ENCODE results near the gene CFTR.

Gene CFTR

DNA sequence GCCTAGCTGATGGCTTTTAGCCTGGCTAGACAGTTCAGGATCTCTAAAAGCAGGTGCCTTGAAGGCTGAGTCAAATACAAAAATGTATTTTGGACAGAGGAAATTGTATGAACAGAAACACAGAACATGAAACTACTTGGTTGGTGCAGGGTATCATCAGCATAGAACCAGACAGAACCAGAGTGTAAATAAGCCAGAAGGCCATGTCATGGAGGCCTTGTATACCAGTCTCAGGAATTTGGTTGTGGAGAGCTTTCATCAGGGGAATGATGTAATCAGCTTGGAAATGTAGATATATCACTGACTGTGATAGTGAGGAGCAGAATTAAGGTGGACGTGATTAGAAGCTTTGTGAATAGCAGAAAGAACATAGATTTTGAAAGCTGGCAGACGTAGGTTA, 82.9 kb downstream of the CFTR start:
- H3K27ac ChIP-seq (ENCODE audit: low read length), result peak overlapping the region; percentile 47
- no peaks in the 10 kb centered on the region for H4K20me1 ChIP-seq (ENCODE audit: insufficient read depth, low read length)
- H3K9me3 ChIP-seq (ENCODE audit: insufficient read depth, low read length), result no peaks in the 10 kb centered on the region
- no peaks in the 10 kb centered on the region for H3K79me2 ChIP-seq (ENCODE audit: low read length)
- 0 out of 2 replicates have a peak overlapping the region, but pooled peaks have one; percentile 6 for H3K4me3 ChIP-seq (ENCODE audit: low read length)
- H3K4me1 ChIP-seq (ENCODE audit: low read length), result peaks cover 38% of the 10 kb centered on the region
- peak overlapping the region; percentile 63 for H3K4me2 ChIP-seq (ENCODE audit: low read length)
- TF ChIP-seq EZH2phosphoT487 (IDR thresholded peaks at IDR 0.05; ENCODE audit: low read depth), result no peak
- TF ChIP-seq, protein P1, sequence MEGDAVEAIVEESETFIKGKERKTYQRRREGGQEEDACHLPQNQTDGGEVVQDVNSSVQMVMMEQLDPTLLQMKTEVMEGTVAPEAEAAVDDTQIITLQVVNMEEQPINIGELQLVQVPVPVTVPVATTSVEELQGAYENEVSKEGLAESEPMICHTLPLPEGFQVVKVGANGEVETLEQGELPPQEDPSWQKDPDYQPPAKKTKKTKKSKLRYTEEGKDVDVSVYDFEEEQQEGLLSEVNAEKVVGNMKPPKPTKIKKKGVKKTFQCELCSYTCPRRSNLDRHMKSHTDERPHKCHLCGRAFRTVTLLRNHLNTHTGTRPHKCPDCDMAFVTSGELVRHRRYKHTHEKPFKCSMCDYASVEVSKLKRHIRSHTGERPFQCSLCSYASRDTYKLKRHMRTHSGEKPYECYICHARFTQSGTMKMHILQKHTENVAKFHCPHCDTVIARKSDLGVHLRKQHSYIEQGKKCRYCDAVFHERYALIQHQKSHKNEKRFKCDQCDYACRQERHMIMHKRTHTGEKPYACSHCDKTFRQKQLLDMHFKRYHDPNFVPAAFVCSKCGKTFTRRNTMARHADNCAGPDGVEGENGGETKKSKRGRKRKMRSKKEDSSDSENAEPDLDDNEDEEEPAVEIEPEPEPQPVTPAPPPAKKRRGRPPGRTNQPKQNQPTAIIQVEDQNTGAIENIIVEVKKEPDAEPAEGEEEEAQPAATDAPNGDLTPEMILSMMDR (IDR thresholded peaks at IDR 0.05; ENCODE audit: low read depth, low read length), result no peak
- H3K27me3 ChIP-seq (ENCODE audit: low read depth, low read length), result no peaks in the 10 kb centered on the region
- H3K36me3 ChIP-seq (replicated peaks; ENCODE audit: low read depth, low read length), result no peaks in the 10 kb centered on the region
- H2AFZ ChIP-seq (ENCODE audit: low read depth, low read length), result peak overlapping the region; percentile 52; the same call in 1 of the 2 replicates
- H3K9ac ChIP-seq (ENCODE audit: low read length), result no peak overlapping the region

DNA sequence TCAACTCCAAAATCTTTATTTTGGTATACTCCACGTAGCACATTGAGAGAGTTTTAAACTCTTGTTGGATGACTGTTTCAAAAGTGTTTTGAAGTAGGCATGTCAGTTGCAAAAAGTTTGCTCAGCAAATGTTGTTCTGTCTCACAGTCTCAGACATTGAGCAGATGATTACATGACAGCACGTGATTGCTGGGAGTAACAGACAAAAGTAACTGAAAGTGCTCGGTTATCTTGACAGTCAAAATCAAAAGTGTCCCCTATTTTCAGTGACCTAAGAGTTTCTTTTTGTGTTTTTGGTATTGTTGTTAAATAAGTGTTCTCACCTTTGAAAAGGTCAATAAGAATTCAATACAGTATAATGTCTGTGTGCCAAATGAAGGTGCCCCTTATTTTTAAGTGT, 84.3 kb downstream of the CFTR start:
- Histone ChIP-seq H3K9me3 (ENCODE audit: insufficient read depth, low read length) (no peaks in the 10 kb centered on the region), H3K4me3 (ENCODE audit: low read length) (0 out of 2 replicates have a peak overlapping the region, but pooled peaks have one; percentile 17), H3K4me2 (ENCODE audit: low read length) (peak overlapping the region; percentile 63), H3K79me2 (ENCODE audit: low read length) (no peaks in the 10 kb centered on the region), H4K20me1 (ENCODE audit: insufficient read depth, low read length) (no peaks in the 10 kb centered on the region), H3K27ac (ENCODE audit: low read length) (no peak overlapping the region), H3K4me1 (ENCODE audit: low read length) (peaks cover 36% of the 10 kb centered on the region), H3K9ac (ENCODE audit: low read length) (0 out of 2 replicates have a peak overlapping the region, but pooled peaks have one; percentile 12), H3K27me3 (ENCODE audit: low read depth, low read length) (no peaks in the 10 kb centered on the region), H2AFZ (ENCODE audit: low read depth, low read length) (peak overlapping the region; percentile 43), H3K36me3 (replicated peaks; ENCODE audit: low read depth, low read length) (no peaks in the 10 kb centered on the region)
- TF ChIP-seq, protein P1 (IDR thresholded peaks at IDR 0.05; ENCODE audit: low read depth, low read length), result no peak
- TF ChIP-seq EZH2phosphoT487 (IDR thresholded peaks at IDR 0.05; ENCODE audit: low read depth), result no peak

DNA sequence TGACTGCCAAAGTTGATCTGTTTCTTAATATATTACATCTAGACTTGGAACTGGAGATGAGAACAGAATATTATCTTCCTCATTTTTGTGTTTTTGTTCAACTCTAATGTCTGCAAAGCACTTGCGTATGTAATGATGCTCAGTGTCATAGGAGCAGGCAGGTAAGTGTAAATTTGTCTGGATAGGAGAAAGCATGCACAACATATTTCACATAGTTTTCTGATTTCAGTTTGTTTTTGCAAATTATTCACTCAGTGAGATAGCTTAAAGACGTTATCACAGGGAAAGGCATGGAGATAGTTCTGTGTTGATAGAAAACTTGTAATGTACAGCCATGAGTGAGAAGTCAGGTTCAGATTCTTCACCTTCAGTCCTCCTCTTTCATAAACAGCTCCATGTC, 84.8 kb downstream of the CFTR start:
- 0 out of 2 replicates have a peak overlapping the region, but pooled peaks have one; percentile 17 for H3K4me3 ChIP-seq (ENCODE audit: low read length)
- H3K27ac ChIP-seq (ENCODE audit: low read length), result no peak overlapping the region
- peak overlapping the region; percentile 43; the same call in 1 of the 2 replicates for H2AFZ ChIP-seq (ENCODE audit: low read depth, low read length)
- peaks cover 33% of the 10 kb centered on the region for H3K4me1 ChIP-seq (ENCODE audit: low read length)
- TF ChIP-seq EZH2phosphoT487 (IDR thresholded peaks at IDR 0.05; ENCODE audit: low read depth), result no peak
- TF ChIP-seq, protein P1 (IDR thresholded peaks at IDR 0.05; ENCODE audit: low read depth, low read length), result no peak
- H4K20me1 ChIP-seq (ENCODE audit: insufficient read depth, low read length), result no peaks in the 10 kb centered on the region
- peak overlapping the region; percentile 63 for H3K4me2 ChIP-seq (ENCODE audit: low read length)
- no peaks in the 10 kb centered on the region for H3K79me2 ChIP-seq (ENCODE audit: low read length)
- no peaks in the 10 kb centered on the region for H3K36me3 ChIP-seq (replicated peaks; ENCODE audit: low read depth, low read length)
- no peaks in the 10 kb centered on the region for H3K27me3 ChIP-seq (ENCODE audit: low read depth, low read length)
- no peaks in the 10 kb centered on the region for H3K9me3 ChIP-seq (ENCODE audit: insufficient read depth, low read length)
- H3K9ac ChIP-seq (ENCODE audit: low read length), result no peak overlapping the region

DNA sequence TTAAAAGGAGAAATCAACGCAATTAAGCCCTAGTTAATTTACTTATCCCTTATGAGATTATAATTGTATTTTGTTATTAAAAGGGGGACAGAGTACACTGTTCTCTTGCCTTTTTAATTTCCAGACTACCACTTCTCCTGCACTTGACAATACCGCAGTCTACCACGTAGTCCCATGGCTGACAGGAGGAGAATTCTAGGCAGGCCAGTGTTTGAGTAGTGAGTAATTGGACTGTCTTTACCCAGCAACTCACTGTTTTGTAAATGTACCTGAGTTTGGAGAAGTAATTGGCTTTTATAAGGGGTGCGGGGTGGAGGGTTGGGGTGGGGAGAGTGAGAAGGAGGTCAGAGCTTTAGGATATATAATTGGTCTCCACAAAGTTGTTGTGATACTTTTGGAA, 85.4 kb downstream of the CFTR start:
- Histone ChIP-seq H3K27ac (ENCODE audit: low read length) (no peak overlapping the region), H3K36me3 (replicated peaks; ENCODE audit: low read depth, low read length) (no peaks in the 10 kb centered on the region), H3K79me2 (ENCODE audit: low read length) (no peaks in the 10 kb centered on the region), H3K4me2 (ENCODE audit: low read length) (no peak overlapping the region), H2AFZ (ENCODE audit: low read depth, low read length) (no peak overlapping the region), H4K20me1 (ENCODE audit: insufficient read depth, low read length) (no peaks in the 10 kb centered on the region), H3K9me3 (ENCODE audit: insufficient read depth, low read length) (no peaks in the 10 kb centered on the region), H3K4me3 (ENCODE audit: low read length) (no peak overlapping the region), H3K4me1 (ENCODE audit: low read length) (peaks cover 33% of the 10 kb centered on the region), H3K27me3 (ENCODE audit: low read depth, low read length) (no peaks in the 10 kb centered on the region), H3K9ac (ENCODE audit: low read length) (no peak overlapping the region)
- no peak for TF ChIP-seq EZH2phosphoT487 (IDR thresholded peaks at IDR 0.05; ENCODE audit: low read depth)
- TF ChIP-seq, protein P1 (IDR thresholded peaks at IDR 0.05; ENCODE audit: low read depth, low read length), result no peak

Data from OCI-LY3 (cell line).